Measurements from ENCODE around the gene FBXO46. TPM values are rescaled to one million over a fixed set of nuclear protein-coding genes. Genes with fewer than 3 reads are reported as not detected.

The FBXO46 gene
- total and polyA plus RNA-seq, 2 of the 13 experiments (the other 11 are each of a cell fraction or from before 2014, with no cell fraction given) = 6.2 to 6.4 TPM

GRCh38 chr19:45767881-45768654 lies 37.4 kb upstream of the FBXO46 start (continued):
- TF ChIP-seq ZNF329 (CRISPR knock-in tag; IDR thresholded peaks at IDR 0.05; ENCODE audit: low read depth) (no peak), HMG20A (CRISPR knock-in tag; IDR thresholded peaks at IDR 0.05; ENCODE audit: borderline replicate concordance) (no peak), CHD2 (IDR thresholded peaks at IDR 0.05; ENCODE audit: low read depth, low read length) (no peak), RAD51 (IDR thresholded peaks at IDR 0.05; ENCODE audit: borderline replicate concordance) (no peak), ZNF441 (CRISPR knock-in tag; IDR thresholded peaks at IDR 0.05; ENCODE audit: borderline replicate concordance) (peak; percentile 35; the same call in 1 of the 2 replicates), ZNF660 (CRISPR knock-in tag; IDR thresholded peaks at IDR 0.05; ENCODE audit: borderline replicate concordance, low read depth) (no peak), MTERF4 (CRISPR knock-in tag; IDR thresholded peaks at IDR 0.05) (peak; percentile 73; the same call in 1 of the 2 replicates), ZZZ3 (CRISPR knock-in tag; IDR thresholded peaks at IDR 0.05; ENCODE audit: borderline replicate concordance) (no peak), KLF15 (CRISPR knock-in tag; IDR thresholded peaks at IDR 0.05; ENCODE audit: borderline replicate concordance) (no peak), TFE3 (CRISPR knock-in tag; IDR thresholded peaks at IDR 0.05) (no peak), TMF1 (CRISPR knock-in tag; IDR thresholded peaks at IDR 0.05; ENCODE audit: low read depth) (no peak), ZNF724P (CRISPR knock-in tag; IDR thresholded peaks at IDR 0.05; ENCODE audit: borderline replicate concordance) (peak; percentile 43; the same call in 1 of the 2 replicates), ZNF746 (CRISPR knock-in tag; IDR thresholded peaks at IDR 0.05) (no peak), FOXP4 (CRISPR knock-in tag; IDR thresholded peaks at IDR 0.05) (no peak), SOX13 (IDR thresholded peaks at IDR 0.05) (no peak), SOX13 (CRISPR knock-in tag; conservative IDR thresholded peaks at IDR 0.05 in 1 of 2, IDR thresholded peaks at IDR 0.05 in 1 of 2) (no peak), ATF3 (CRISPR knock-in tag; IDR thresholded peaks at IDR 0.05) (no peak), RCOR2 (CRISPR knock-in tag; IDR thresholded peaks at IDR 0.05) (no peak), ZNF747 (CRISPR knock-in tag; IDR thresholded peaks at IDR 0.05; ENCODE audit: borderline replicate concordance) (peak; percentile 6), BHLHE40 (IDR thresholded peaks at IDR 0.05; ENCODE audit: low read length) (no peak), SIN3A (IDR thresholded peaks at IDR 0.05; ENCODE audit: borderline replicate concordance, low read depth, low read length) (0 out of 2 replicates have a peak, but pooled peaks have one; percentile 1), ZBTB34 (CRISPR knock-in tag; IDR thresholded peaks at IDR 0.05) (no peak), PCBP2 (optimal IDR thresholded peaks at IDR 0.05; ENCODE audit: low read depth, low read length, poor library complexity, severe bottlenecking) (no peak), HOXA9 (CRISPR knock-in tag; IDR thresholded peaks at IDR 0.05; ENCODE audit: borderline replicate concordance) (no peak)
